GM18873 (cell line): ENCODE data around the gene MANBA.
A peak's percentile ranks its signal among the peaks of the same experiment; 100 is the strongest.

Source experiments
- ATAC-seq: cut with Tn5 transposase; IDR thresholded peaks from one replicate; pipeline ENCODE4 v1.9.1; 2021; ENCODE audit warnings: mild to moderate bottlenecking, moderate library complexity, moderate number of reproducible peaks; ENCODE audit not compliant: unreplicated experiment, low FRiP score

MANBA gene

GRCh38 chr4:102600689-102601088 is 160.1 kb downstream of the MANBA start:
- ATAC-seq = no peak

- no peak for ATAC-seq
Measured at GRCh38 chr4:102599886-102600285, 160.9 kb downstream of the MANBA start.

GRCh38 chr4:102599455-102599854 is 161.3 kb downstream of the MANBA start:
- no peak for ATAC-seq

GRCh38 chr4:102598762-102599374 is 161.9 kb downstream of the MANBA start:
- peak; percentile 20 for ATAC-seq

- ATAC-seq = peak; percentile 77
Measured at GRCh38 chr4:102598086-102598761, 162.5 kb downstream of the MANBA start.

- ATAC-seq = no peak
Measured at GRCh38 chr4:102596532-102596931, 164.2 kb downstream of the MANBA start.

GRCh38 chr4:102594000-102594399 is 166.8 kb downstream of the MANBA start:
- ATAC-seq = no peak

GRCh38 chr4:102593147-102593546 is 167.6 kb downstream of the MANBA start:
- no peak for ATAC-seq

GRCh38 chr4:102592256-102592655 is 168.5 kb downstream of the MANBA start:
- no peak for ATAC-seq

GRCh38 chr4:102589743-102590142 is 171.0 kb downstream of the MANBA start:
- ATAC-seq = no peak

GRCh38 chr4:102586644-102587021 is 174.1 kb downstream of the MANBA start:
- ATAC-seq = no peak

- no peak for ATAC-seq
Measured at GRCh38 chr4:102586002-102586643, 174.6 kb downstream of the MANBA start.

GRCh38 chr4:102585329-102585728 is 175.4 kb downstream of the MANBA start:
- no peak for ATAC-seq

GRCh38 chr4:102584091-102584490 is 176.7 kb downstream of the MANBA start:
- no peak for ATAC-seq
